IMR-90 (cell line): ENCODE data around the gene LIMS1. TPM values are rescaled to one million over a fixed set of nuclear protein-coding genes. Genes with fewer than 3 reads are reported as not detected.
"Not testable (repeated sequence)": the region's sequence is repeated elsewhere in the genome, so short reads cannot be mapped to it uniquely, and the experiment has no call there.

Experiments used
- ATAC-seq: fragments of 200-7000 bp; cut with Tn5 transposase; 2 replicates; pipeline ENCODE4 v1.9.1; 2020; ENCODE audit warnings: low read depth, mild to moderate bottlenecking, moderate library complexity
- BruUV-seq: library from RNA; stranded (reverse); fragments of 400-500 nt; replicated peaks from 2 replicates; lab custom pipeline; 2021; lab: Mats Ljungman, UMichigan
- CTCF ChIA-PET: fragments of 300-600 bp; formaldehyde crosslinking; extraction: SDS; loops from one replicate; lab custom pipeline; 2021; ENCODE audit warnings: antibody characterized with exemption; lab: Yijun Ruan, JAX
- POLR2A ChIA-PET: fragments of 300-600 bp; sonication (Branson Sonifier 250); formaldehyde crosslinking; loops from one replicate; lab custom pipeline; 2022; ENCODE audit warnings: antibody characterized with exemption; ENCODE audit not compliant: unreplicated experiment; lab: Charles Lee
- DNase-seq: peaks from one replicate; pipeline ENCODE4 v3.0.0; 2013
- H2AFZ ChIP-seq: replicated peaks from 2 replicates; pipeline ENCODE3; 2013; ENCODE audit warnings: low read length, mild to moderate bottlenecking; ENCODE audit not compliant: poor library complexity
- H2AK5ac ChIP-seq: 2 replicates; pipeline ENCODE4 v1.6.1; 2013; ENCODE audit warnings: low read depth, low read length, inconsistent platforms
- H2AK9ac ChIP-seq: replicated peaks from 2 replicates; pipeline ENCODE3; 2013; ENCODE audit warnings: mild to moderate bottlenecking, low read depth, low read length, moderate library complexity; ENCODE audit not compliant: poor library complexity
- H2BK120ac ChIP-seq: 2 replicates; pipeline ENCODE4 v1.6.1; 2013; ENCODE audit warnings: low read depth, low read length, inconsistent platforms
- H2BK15ac ChIP-seq: 3 replicates; pipeline ENCODE4 v1.6.1; 2013; ENCODE audit warnings: low read depth, low read length, inconsistent platforms
- H2BK20ac ChIP-seq: 2 replicates; pipeline ENCODE4 v1.6.1; 2013; ENCODE audit warnings: low read depth, mild to moderate bottlenecking, inconsistent platforms, low read length, moderate library complexity
- H2BK5ac ChIP-seq: 2 replicates; pipeline ENCODE4 v1.6.1; 2013; ENCODE audit warnings: mild to moderate bottlenecking, low read depth, low read length, inconsistent platforms; ENCODE audit not compliant: poor library complexity, severe bottlenecking
- H3K14ac ChIP-seq: replicated peaks from 2 replicates; pipeline ENCODE4 v1.6.1; 2013; ENCODE audit warnings: low read depth, low read length, inconsistent platforms
- H3K18ac ChIP-seq: 2 replicates; pipeline ENCODE4 v1.6.1; 2013; ENCODE audit warnings: low read depth, low read length, control low read depth
- H3K23ac ChIP-seq: 2 replicates; pipeline ENCODE4 v1.6.1; 2013; ENCODE audit warnings: low read depth, low read length, inconsistent platforms
- H3K27ac ChIP-seq: 2 replicates; pipeline ENCODE4 v1.5.1; 2013; ENCODE audit warnings: mild to moderate bottlenecking, control low read depth, low read length; ENCODE audit not compliant: insufficient read depth
- H3K27me3 ChIP-seq: 2 replicates; pipeline ENCODE4 v1.6.1; 2013; ENCODE audit warnings: low read length; ENCODE audit not compliant: control insufficient read depth, insufficient read depth
- H3K36me3 ChIP-seq: 2 replicates; pipeline ENCODE4 v1.6.1; 2013; ENCODE audit warnings: low read length, mixed read lengths; ENCODE audit not compliant: control insufficient read depth, insufficient read depth
- H3K4ac ChIP-seq: 2 replicates; pipeline ENCODE4 v1.6.1; 2013; ENCODE audit warnings: low read depth, low read length, inconsistent platforms
- H3K4me1 ChIP-seq: 2 replicates; pipeline ENCODE4 v1.6.1; 2013; ENCODE audit warnings: low read length, mixed read lengths; ENCODE audit not compliant: control insufficient read depth, insufficient read depth
- H3K4me2 ChIP-seq: 2 replicates; pipeline ENCODE4 v1.6.1; 2013; ENCODE audit warnings: low read depth, mild to moderate bottlenecking, control low read depth, low read length, moderate library complexity
- H3K4me3 ChIP-seq: 2 replicates; pipeline ENCODE4 v1.5.1; 2013; ENCODE audit warnings: low read depth, mild to moderate bottlenecking, control low read depth, low read length, moderate library complexity; ENCODE audit not compliant: insufficient read depth
- H3K56ac ChIP-seq: 2 replicates; pipeline ENCODE4 v1.6.1; 2013; ENCODE audit warnings: low read length, inconsistent platforms; ENCODE audit not compliant: insufficient read depth; ENCODE audit errors: extremely low read depth
- H3K79me1 ChIP-seq, 2 experiments: 2 replicates each; pipeline ENCODE4 v1.6.1; 2013; ENCODE audit warnings: low read length in 2 of 2, inconsistent platforms in 1 of 2, low read depth in 1 of 2
- H3K9ac ChIP-seq: 2 replicates; pipeline ENCODE4 v1.6.1; 2013; ENCODE audit warnings: low read depth, low read length, control low read depth
- H3K9me1 ChIP-seq: 2 replicates; pipeline ENCODE4 v1.6.1; 2013; ENCODE audit warnings: low read length, inconsistent platforms; ENCODE audit not compliant: insufficient read depth
- H3K9me3 ChIP-seq: 2 replicates; pipeline ENCODE4 v1.6.1; 2013; ENCODE audit warnings: low read length; ENCODE audit not compliant: control insufficient read depth, insufficient read depth
- H4K20me1 ChIP-seq: 2 replicates; pipeline ENCODE4 v1.6.1; 2013; ENCODE audit warnings: low read length, inconsistent platforms; ENCODE audit not compliant: insufficient read depth
- H4K5ac ChIP-seq: 2 replicates; pipeline ENCODE4 v1.6.1; 2013; ENCODE audit warnings: mild to moderate bottlenecking, low read depth, low read length, control low read depth
- H4K8ac ChIP-seq, 2 experiments: 2 replicates each; pipeline ENCODE4 v1.6.1; 2013; ENCODE audit warnings: low read depth in 2 of 2, low read length in 2 of 2, control low read depth in 1 of 2, inconsistent platforms in 1 of 2
- H4K91ac ChIP-seq: 2 replicates; pipeline ENCODE4 v1.6.1; 2013; ENCODE audit warnings: low read depth, low read length, inconsistent platforms; ENCODE audit not compliant: insufficient read depth
- CEBPB ChIP-seq: IDR thresholded peaks from 2 replicates; pipeline ENCODE4 v1.6.1; 2012; ENCODE audit warnings: low read depth, low read length, improper control_type of control experiment
- WGBS, 2 experiments: methylation state at CpG; one replicate each; pipeline versions ENCODE4 v1.1.5 to v1.1.7; 2013; ENCODE audit warnings: missing lambda C conversion rate in 2 of 2; ENCODE audit not compliant: insufficient read length in 1 of 2; ENCODE audit errors: extremely low coverage in 2 of 2; 5-methylcytosine and 5-hydroxymethylcytosine counted together
- dilution Hi-C: fragments of 300-500 bp; cut with HindIII; formaldehyde crosslinking; loops from one replicate; pipeline ENCODE4 v1.14.3; 2018; ENCODE audit warnings: low sequenced_read_pairs; ENCODE audit not compliant: unreplicated experiment
- in situ Hi-C: fragments of 300-500 bp; cut with MboI; formaldehyde crosslinking; loops from 3 replicates; pipeline ENCODE4 v1.14.3; 2019; ENCODE audit warnings: low sequenced_read_pairs, inconsistent platforms, mixed read lengths
- intact Hi-C: fragments of 100-400 bp; cut with micrococcal nuclease; formaldehyde crosslinking; loops from 2 replicates; pipeline ENCODE4 v1.10.0; 2022
- polyA plus RNA-seq, 3 experiments: library from polyadenylated mRNA; depleted of rRNA; stranded (reverse); fragments of >200 nt; gene quantifications; 2 replicates each; pipeline ENCODE4 v1.2.3, GENCODE V29; 2012; ENCODE audit warnings: low replicate concordance in 1 of 3
- total RNA-seq: library from RNA; depleted of rRNA; stranded (reverse); fragments of >200 nt; gene quantifications from 2 replicates; pipeline ENCODE4 v1.2.3, GENCODE V29; 2012

Gene LIMS1
- total and polyA plus RNA-seq, 2 of the 4 experiments (the other 2 are of a cell fraction) = 59.1 to 131 TPM

- H3K14ac ChIP-seq, H3K9me1 ChIP-seq, H3K27ac ChIP-seq, intact Hi-C loops, H3K4me2 ChIP-seq, H3K9ac ChIP-seq, H4K91ac ChIP-seq, H2AFZ ChIP-seq, H3K9me3 ChIP-seq, POLR2A ChIA-PET, H2BK20ac ChIP-seq, H4K8ac ChIP-seq, dilution Hi-C loops, H3K18ac ChIP-seq, H3K23ac ChIP-seq, H3K56ac ChIP-seq, DNase-seq, ATAC-seq, H3K27me3 ChIP-seq, H4K5ac ChIP-seq, H4K20me1 ChIP-seq, in situ Hi-C loops, BruUV-seq, H3K4me1 ChIP-seq, H3K36me3 ChIP-seq, H3K4ac ChIP-seq, H2BK15ac ChIP-seq, CTCF ChIA-PET, H2BK5ac ChIP-seq, H2AK9ac ChIP-seq, H3K4me3 ChIP-seq: not testable (repeated sequence)
- 0 out of 2 replicates have a peak, but pooled peaks have one; percentile 16 for TF ChIP-seq CEBPB
- peaks cover 6 to 12% of the 10 kb centered on the region in 2 experiments; a peak in 2 of 4 replicates for H3K79me1 ChIP-seq
- WGBS, 2 experiments = no CpG with 5 or more reads among the region's 8 CpGs
- peak overlapping the region; percentile 39; the same call in 1 of the 2 replicates for H2AK5ac ChIP-seq
- H2BK120ac ChIP-seq = peak overlapping the region; percentile 8; the same call in 1 of the 2 replicates
Observed at GRCh38 chr2:108650465-108650864, 116.2 kb downstream of the LIMS1 start.

DNA sequence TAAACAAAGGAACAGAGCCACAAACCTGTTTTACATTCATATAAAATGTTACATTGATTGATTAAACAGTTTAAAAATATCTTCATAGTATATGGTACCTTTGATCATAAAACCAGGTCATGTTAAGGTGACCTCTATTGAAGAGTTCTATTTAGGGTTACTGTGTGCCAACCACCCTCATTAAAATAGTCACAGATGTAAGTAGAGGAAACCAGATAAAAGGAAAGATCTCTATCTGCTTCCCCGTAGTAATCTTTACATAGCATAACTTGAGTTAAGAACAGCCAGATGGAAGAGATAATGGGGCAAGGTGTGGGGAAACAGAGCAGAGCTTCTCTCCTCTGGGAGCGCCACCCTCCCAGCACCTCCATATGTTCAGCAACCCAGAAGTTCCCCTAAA lies 117.2 kb downstream of the LIMS1 start:
- H3K18ac ChIP-seq, in situ Hi-C loops, dilution Hi-C loops, intact Hi-C loops, H3K56ac ChIP-seq, H3K4me3 ChIP-seq, H4K5ac ChIP-seq, POLR2A ChIA-PET, H3K9ac ChIP-seq, CTCF ChIA-PET, H3K27me3 ChIP-seq, H3K4me1 ChIP-seq, H3K4me2 ChIP-seq, ATAC-seq, H4K20me1 ChIP-seq, H3K36me3 ChIP-seq, H2AK9ac ChIP-seq, BruUV-seq, H2AFZ ChIP-seq, DNase-seq, H3K23ac ChIP-seq, H4K91ac ChIP-seq, H2BK15ac ChIP-seq, H3K9me3 ChIP-seq, H3K27ac ChIP-seq, H3K9me1 ChIP-seq: not testable (repeated sequence)
- H2BK5ac ChIP-seq = peak overlapping the region; percentile 45
- 0 out of 2 replicates have a peak overlapping the region, but pooled peaks have one; percentile 29 for H3K14ac ChIP-seq
- WGBS, 2 experiments = no CpG with 5 or more reads among the region's 2 CpGs
- H2BK120ac ChIP-seq = peak overlapping the region; percentile 52; the same call in 1 of the 2 replicates
- peak overlapping the region; percentile 29; the same call in 1 of the 2 replicates for H3K4ac ChIP-seq
- peak overlapping the region; percentile 77; the same call in 1 of the 2 replicates for H2BK20ac ChIP-seq
- peaks cover 6 to 12% of the 10 kb centered on the region in 2 experiments; a peak in 2 of 4 replicates for H3K79me1 ChIP-seq
- 0 out of 4 replicates have a peak overlapping the region, but pooled peaks of 1 of the 2 experiments have one; percentile 49 for H4K8ac ChIP-seq
- 0 out of 2 replicates have a peak overlapping the region, but pooled peaks have one; percentile 50 for H2AK5ac ChIP-seq
